HG03280 (cell line): ENCODE data around the gene JHY.

Experiments
- ATAC-seq: cut with Tn5 transposase; IDR thresholded peaks from one replicate; pipeline ENCODE4 v1.9.1; 2021; ENCODE audit warnings: mild to moderate bottlenecking, moderate library complexity; ENCODE audit not compliant: unreplicated experiment

JHY gene

GRCh38 chr11:122937983-122938382 is 55.4 kb downstream of the JHY start:
- ATAC-seq, result no peak

- no peak for ATAC-seq
Observed at GRCh38 chr11:122938557-122938956, 56.0 kb downstream of the JHY start.

GRCh38 chr11:122951211-122951610 is 68.7 kb downstream of the JHY start:
- no peak for ATAC-seq

- ATAC-seq, result no peak
Observed at GRCh38 chr11:122954455-122954854, 71.9 kb downstream of the JHY start.

- ATAC-seq, result no peak
Observed at GRCh38 chr11:122963961-122964360, 81.4 kb downstream of the JHY start.

GRCh38 chr11:122976061-122976733 is 93.6 kb downstream of the JHY start:
- no peak for ATAC-seq

GRCh38 chr11:122976734-122977469 is 94.3 kb downstream of the JHY start:
- no peak for ATAC-seq

- no peak for ATAC-seq
Observed at GRCh38 chr11:122977470-122978298, 95.1 kb downstream of the JHY start.

- ATAC-seq, result no peak
Observed at GRCh38 chr11:122978299-122978620, 95.7 kb downstream of the JHY start.

- no peak for ATAC-seq
Observed at GRCh38 chr11:122979103-122979814, 96.7 kb downstream of the JHY start.

- ATAC-seq, result no peak
Observed at GRCh38 chr11:122979815-122980595, 97.4 kb downstream of the JHY start.

GRCh38 chr11:122981388-122982264 is 99.1 kb downstream of the JHY start, which contains the start of gene BSX:
BSX (minus strand) TSS chr11:122981834; CDS start chr11:122981671, 163 bp downstream.
- no peak for ATAC-seq

- no peak for ATAC-seq
Observed at GRCh38 chr11:122983438-122984185, 101.1 kb downstream of the JHY start.

- ATAC-seq, result no peak
Observed at GRCh38 chr11:122984186-122985011, 101.8 kb downstream of the JHY start.

GRCh38 chr11:122995526-122995925 is 113.0 kb downstream of the JHY start:
- no peak for ATAC-seq

- no peak for ATAC-seq
Observed at GRCh38 chr11:122998727-122999366, 116.3 kb downstream of the JHY start.

GRCh38 chr11:123000721-123001120 is 118.2 kb downstream of the JHY start:
- ATAC-seq, result no peak
